Body of pancreas (tissue), 4 donors: ENCODE data around the gene AK9.

Experiments
- CTCF ChIP-seq, 7 experiments: fragments of 450-650 bp in 4 of 7; fragments of 200-600 bp in 3 of 7; sonication (generic) in 3 of 7; IDR thresholded peaks; one replicate each; pipeline ENCODE4 v1.5.1; 2016 to 2019; ENCODE audit warnings: antibody characterized with exemption in 7 of 7
- POLR2A ChIP-seq, 3 donors: fragments of 450-650 bp; IDR thresholded peaks; one replicate each; pipeline ENCODE4 v1.6.1; 2016; ENCODE audit warnings: antibody characterized with exemption in 3 of 3, mild to moderate bottlenecking in 2 of 3

GRCh38 chr6:109625199-109625598 lies 65.8 kb downstream of the AK9 start:
- TF ChIP-seq CTCF (IDR thresholded peaks at IDR 0.05) (no peak), POLR2A (IDR thresholded peaks at IDR 0.05) (no peak)
